KMS-11 (cell line): ENCODE measurements around the gene SDK2.

ENCODE experiments used
- H2AFZ ChIP-seq: fragments of 200-600 bp; sonication (generic); 2 replicates; pipeline ENCODE4 v1.6.1; 2016; ENCODE audit warnings: antibody characterized with exemption, mixed run types, low read depth
- H3K27ac ChIP-seq: fragments of 200-600 bp; sonication (generic); 2 replicates; pipeline ENCODE4 v1.6.1; 2016; ENCODE audit warnings: mild to moderate bottlenecking, mixed run types
- H3K27me3 ChIP-seq: fragments of 200-600 bp; sonication (generic); 2 replicates; pipeline ENCODE4 v1.6.1; 2017; ENCODE audit warnings: mild to moderate bottlenecking, low read depth, mixed run types, moderate library complexity; ENCODE audit not compliant: insufficient read depth
- H3K36me3 ChIP-seq: fragments of 200-600 bp; sonication (generic); 2 replicates; pipeline ENCODE4 v1.6.1; 2017; ENCODE audit warnings: mild to moderate bottlenecking, mixed run types; ENCODE audit not compliant: insufficient read depth
- H3K4me1 ChIP-seq: fragments of 200-600 bp; sonication (generic); 2 replicates; pipeline ENCODE4 v1.6.1; 2016; ENCODE audit warnings: mild to moderate bottlenecking, low read depth, mixed run types; ENCODE audit not compliant: poor library complexity, severe bottlenecking
- H3K4me2 ChIP-seq: fragments of 200-600 bp; sonication (generic); 2 replicates; pipeline ENCODE4 v1.7.0; 2016; ENCODE audit warnings: mild to moderate bottlenecking, mixed run types
- H3K4me3 ChIP-seq: fragments of 200-600 bp; sonication (generic); IDR thresholded peaks from 2 replicates; pipeline ENCODE4 v1.6.1; 2017; ENCODE audit warnings: low read depth, low read length, mixed read lengths; ENCODE audit not compliant: insufficient read depth
- H3K79me2 ChIP-seq: fragments of 200-600 bp; sonication (generic); 2 replicates; pipeline ENCODE4 v1.6.1; 2016; ENCODE audit warnings: low read depth, mixed run types; ENCODE audit not compliant: insufficient read depth
- H3K9ac ChIP-seq: fragments of 200-600 bp; sonication (generic); 2 replicates; pipeline ENCODE4 v1.6.1; 2016; ENCODE audit warnings: mild to moderate bottlenecking, mixed run types
- H4K20me1 ChIP-seq: fragments of 200-600 bp; sonication (generic); 2 replicates; pipeline ENCODE4 v1.6.1; 2016; ENCODE audit warnings: mild to moderate bottlenecking, mixed run types; ENCODE audit not compliant: insufficient read depth
- CTCF ChIP-seq: fragments of 200-600 bp; sonication (generic); conservative IDR thresholded peaks from 2 replicates; pipeline ENCODE4 v1.6.1; 2017; ENCODE audit warnings: low read depth, mild to moderate bottlenecking, antibody characterized with exemption, low read length, moderate library complexity, mixed read lengths

SDK2 gene

GRCh38 chr17:73660366-73660765 lies 16.1 kb upstream of the SDK2 start:
- Histone ChIP-seq H3K27me3 (peaks cover 24% of the 10 kb centered on the region; the same call in 1 of the 2 replicates), H3K27ac (no peak overlapping the region), H3K4me3 (no peak overlapping the region), H3K79me2 (no peaks in the 10 kb centered on the region), H3K9ac (no peak overlapping the region), H3K36me3 (no peaks in the 10 kb centered on the region), H2AFZ (no peak overlapping the region), H3K4me1 (no peaks in the 10 kb centered on the region), H4K20me1 (no peaks in the 10 kb centered on the region), H3K4me2 (no peak overlapping the region)
- TF ChIP-seq CTCF: no peak

GRCh38 chr17:73658821-73659515 lies 14.7 kb upstream of the SDK2 start:
- Histone ChIP-seq H3K4me2 (no peak overlapping the region), H2AFZ (no peak overlapping the region), H3K27me3 (peaks cover 21% of the 10 kb centered on the region; the same call in 1 of the 2 replicates), H3K36me3 (no peaks in the 10 kb centered on the region), H3K4me1 (no peaks in the 10 kb centered on the region), H3K9ac (no peak overlapping the region), H4K20me1 (no peaks in the 10 kb centered on the region), H3K79me2 (no peaks in the 10 kb centered on the region), H3K27ac (no peak overlapping the region), H3K4me3 (no peak overlapping the region)
- no peak for TF ChIP-seq CTCF

- no peak overlapping the region for H3K9ac ChIP-seq
- H3K4me3 ChIP-seq: no peak overlapping the region
- no peaks in the 10 kb centered on the region for H3K4me1 ChIP-seq
- H3K79me2 ChIP-seq: no peaks in the 10 kb centered on the region
- no peak overlapping the region for H2AFZ ChIP-seq
- no peak overlapping the region for H3K4me2 ChIP-seq
- H4K20me1 ChIP-seq: no peaks in the 10 kb centered on the region
- no peaks in the 10 kb centered on the region for H3K36me3 ChIP-seq
- no peak overlapping the region for H3K27ac ChIP-seq
- TF ChIP-seq CTCF: no peak
- H3K27me3 ChIP-seq: peaks cover 23% of the 10 kb centered on the region; the same call in 1 of the 2 replicates
Observed at GRCh38 chr17:73657473-73658116, 13.3 kb upstream of the SDK2 start.

- TF ChIP-seq CTCF: no peak
- no peaks in the 10 kb centered on the region for H3K4me1 ChIP-seq
- H3K27ac ChIP-seq: no peak overlapping the region
- no peak overlapping the region for H3K4me2 ChIP-seq
- no peak overlapping the region for H3K9ac ChIP-seq
- peaks cover 21% of the 10 kb centered on the region; the same call in 1 of the 2 replicates for H3K27me3 ChIP-seq
- no peak overlapping the region for H2AFZ ChIP-seq
- H3K4me3 ChIP-seq: no peak overlapping the region
- H4K20me1 ChIP-seq: no peaks in the 10 kb centered on the region
- no peaks in the 10 kb centered on the region for H3K36me3 ChIP-seq
- H3K79me2 ChIP-seq: no peaks in the 10 kb centered on the region
Observed at GRCh38 chr17:73654241-73654640, 10.0 kb upstream of the SDK2 start.
